HL-60 (cell line): ENCODE data around the gene DDX47.

ENCODE experiments used
- TF ChIP-seq, protein P1 (sequence below): IDR thresholded peaks from one replicate; pipeline ENCODE4 v1.5.1; 2011; ENCODE audit warnings: low read length, control low read depth, inconsistent platforms; ENCODE audit not compliant: insufficient read depth
- TF ChIP-seq, protein P2 (sequence below): IDR thresholded peaks from 2 replicates; pipeline ENCODE4 v1.6.1; 2012; ENCODE audit warnings: low read depth; ENCODE audit not compliant: insufficient replicate concordance

DNA sequence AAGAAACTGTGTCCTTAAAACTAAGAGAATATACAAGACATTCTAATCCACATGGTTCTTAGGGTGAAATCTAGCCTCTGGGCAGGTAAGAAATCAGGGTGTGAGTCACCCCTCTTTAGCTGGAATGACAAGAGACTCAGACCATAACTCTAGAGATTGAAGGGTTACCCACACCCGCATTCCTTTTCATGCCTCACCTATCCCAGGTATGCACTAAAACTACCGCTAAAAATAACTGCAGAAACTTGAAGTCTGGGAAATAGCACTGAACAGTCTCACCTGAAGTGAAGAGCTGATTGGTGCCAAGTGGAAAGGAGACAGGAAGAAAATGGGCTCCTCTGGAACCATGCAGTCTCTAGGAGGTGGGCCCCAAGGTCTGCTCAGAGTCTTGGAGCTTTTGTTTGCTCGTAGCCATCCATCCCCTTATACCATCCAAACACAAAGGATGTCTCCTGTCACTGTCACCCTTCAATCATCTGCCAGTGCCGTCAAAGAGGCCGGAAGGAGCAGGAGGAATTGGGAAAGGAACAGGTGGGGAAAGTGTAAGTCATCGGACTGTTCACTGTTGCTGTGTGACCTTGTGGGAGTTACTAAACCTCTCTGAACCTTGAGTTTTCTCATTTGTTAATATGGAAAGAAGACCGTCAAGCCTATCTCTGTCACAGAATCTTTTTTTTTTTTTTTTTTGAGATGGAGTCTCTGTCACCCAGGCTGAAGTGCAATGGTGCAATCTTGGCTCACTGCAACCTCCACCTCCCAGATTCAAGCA, 22.4 kb downstream of the DDX47 start:
- TF ChIP-seq, protein P1, sequence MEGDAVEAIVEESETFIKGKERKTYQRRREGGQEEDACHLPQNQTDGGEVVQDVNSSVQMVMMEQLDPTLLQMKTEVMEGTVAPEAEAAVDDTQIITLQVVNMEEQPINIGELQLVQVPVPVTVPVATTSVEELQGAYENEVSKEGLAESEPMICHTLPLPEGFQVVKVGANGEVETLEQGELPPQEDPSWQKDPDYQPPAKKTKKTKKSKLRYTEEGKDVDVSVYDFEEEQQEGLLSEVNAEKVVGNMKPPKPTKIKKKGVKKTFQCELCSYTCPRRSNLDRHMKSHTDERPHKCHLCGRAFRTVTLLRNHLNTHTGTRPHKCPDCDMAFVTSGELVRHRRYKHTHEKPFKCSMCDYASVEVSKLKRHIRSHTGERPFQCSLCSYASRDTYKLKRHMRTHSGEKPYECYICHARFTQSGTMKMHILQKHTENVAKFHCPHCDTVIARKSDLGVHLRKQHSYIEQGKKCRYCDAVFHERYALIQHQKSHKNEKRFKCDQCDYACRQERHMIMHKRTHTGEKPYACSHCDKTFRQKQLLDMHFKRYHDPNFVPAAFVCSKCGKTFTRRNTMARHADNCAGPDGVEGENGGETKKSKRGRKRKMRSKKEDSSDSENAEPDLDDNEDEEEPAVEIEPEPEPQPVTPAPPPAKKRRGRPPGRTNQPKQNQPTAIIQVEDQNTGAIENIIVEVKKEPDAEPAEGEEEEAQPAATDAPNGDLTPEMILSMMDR = no peak
- TF ChIP-seq, protein P2, sequence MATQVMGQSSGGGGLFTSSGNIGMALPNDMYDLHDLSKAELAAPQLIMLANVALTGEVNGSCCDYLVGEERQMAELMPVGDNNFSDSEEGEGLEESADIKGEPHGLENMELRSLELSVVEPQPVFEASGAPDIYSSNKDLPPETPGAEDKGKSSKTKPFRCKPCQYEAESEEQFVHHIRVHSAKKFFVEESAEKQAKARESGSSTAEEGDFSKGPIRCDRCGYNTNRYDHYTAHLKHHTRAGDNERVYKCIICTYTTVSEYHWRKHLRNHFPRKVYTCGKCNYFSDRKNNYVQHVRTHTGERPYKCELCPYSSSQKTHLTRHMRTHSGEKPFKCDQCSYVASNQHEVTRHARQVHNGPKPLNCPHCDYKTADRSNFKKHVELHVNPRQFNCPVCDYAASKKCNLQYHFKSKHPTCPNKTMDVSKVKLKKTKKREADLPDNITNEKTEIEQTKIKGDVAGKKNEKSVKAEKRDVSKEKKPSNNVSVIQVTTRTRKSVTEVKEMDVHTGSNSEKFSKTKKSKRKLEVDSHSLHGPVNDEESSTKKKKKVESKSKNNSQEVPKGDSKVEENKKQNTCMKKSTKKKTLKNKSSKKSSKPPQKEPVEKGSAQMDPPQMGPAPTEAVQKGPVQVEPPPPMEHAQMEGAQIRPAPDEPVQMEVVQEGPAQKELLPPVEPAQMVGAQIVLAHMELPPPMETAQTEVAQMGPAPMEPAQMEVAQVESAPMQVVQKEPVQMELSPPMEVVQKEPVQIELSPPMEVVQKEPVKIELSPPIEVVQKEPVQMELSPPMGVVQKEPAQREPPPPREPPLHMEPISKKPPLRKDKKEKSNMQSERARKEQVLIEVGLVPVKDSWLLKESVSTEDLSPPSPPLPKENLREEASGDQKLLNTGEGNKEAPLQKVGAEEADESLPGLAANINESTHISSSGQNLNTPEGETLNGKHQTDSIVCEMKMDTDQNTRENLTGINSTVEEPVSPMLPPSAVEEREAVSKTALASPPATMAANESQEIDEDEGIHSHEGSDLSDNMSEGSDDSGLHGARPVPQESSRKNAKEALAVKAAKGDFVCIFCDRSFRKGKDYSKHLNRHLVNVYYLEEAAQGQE = no peak
